Measurements from ENCODE around the gene IQUB.
"Not testable (repeated sequence)": the region's sequence is repeated elsewhere in the genome, so short reads cannot be mapped to it uniquely, and the experiment has no call there.

Gene IQUB

DNA sequence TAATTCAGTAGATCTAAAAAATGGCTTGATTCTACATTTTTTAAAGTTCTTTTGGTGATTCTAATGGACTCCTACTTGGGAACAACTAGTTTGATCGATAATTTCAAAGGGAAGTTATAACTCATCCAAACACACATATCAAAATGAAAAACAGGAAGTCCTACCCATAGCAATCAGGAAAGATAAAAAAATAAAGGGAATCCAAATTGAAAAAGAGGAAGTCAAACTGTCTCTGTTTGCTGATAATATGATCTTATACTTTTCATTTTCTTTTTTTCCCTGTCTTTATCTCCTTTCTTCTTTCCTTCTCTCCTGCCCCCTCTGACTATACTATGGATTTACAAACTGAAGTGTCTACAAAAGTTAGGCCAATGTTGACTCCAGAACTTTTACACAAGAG is 118.8 kb downstream of the IQUB start:
- DNase-seq (ENCODE audit: low read depth, low spot score) = no peak

DNA sequence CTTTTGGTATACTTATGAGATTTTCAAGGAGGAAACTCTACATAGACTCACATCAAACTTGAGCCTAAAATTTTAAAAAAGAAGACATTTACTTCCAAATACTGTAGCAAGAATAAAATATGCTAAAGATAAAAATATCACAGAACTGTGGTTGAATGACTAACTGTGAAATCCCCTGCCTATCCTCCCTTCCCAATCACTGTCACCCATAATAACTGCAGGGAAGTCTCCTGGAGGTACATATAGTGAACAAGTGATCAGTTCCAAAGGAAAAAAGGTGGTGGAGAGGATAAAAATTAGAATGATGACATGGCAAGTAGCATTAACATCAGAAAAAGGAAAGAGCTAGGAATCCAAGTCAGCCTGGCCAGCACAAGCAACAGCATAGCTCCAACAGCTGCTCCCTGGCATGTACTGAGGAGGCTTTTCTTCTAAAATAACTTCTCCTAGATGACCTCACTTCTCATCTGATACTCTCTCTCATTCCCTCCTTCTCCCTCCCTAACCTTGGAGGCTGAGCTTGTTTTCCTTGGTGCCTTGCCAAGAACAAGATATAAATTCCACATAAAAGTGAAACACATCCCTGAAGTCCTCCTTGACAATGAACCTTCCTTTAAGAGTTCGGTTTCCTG is 124.0 kb downstream of the IQUB start:
- DNase-seq (ENCODE audit: low read depth, low spot score) = peak; percentile 72

DNA sequence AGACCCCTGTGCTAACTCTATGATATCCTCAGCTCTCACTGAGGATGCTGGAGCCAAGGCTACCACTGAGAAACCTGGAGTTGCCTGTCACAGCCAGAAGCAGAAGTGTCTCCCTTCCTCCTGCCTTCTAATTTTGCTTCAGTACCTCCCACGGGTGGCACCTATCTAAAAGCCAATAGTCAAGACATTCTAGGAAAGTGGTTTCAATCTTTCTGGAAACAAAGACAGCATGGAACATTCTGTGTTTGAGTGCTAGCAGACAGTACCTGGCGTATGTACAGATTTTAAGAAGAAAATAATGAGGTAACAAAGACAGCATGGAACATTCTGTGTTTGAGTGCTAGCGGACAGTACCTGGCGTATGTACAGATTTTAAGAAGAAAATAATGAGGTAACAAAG is 126.4 kb downstream of the IQUB start:
- DNase-seq (ENCODE audit: low read depth, low spot score) = not testable (repeated sequence)
